ENCODE results near the gene C16orf74. TPM values are rescaled to one million over a fixed set of nuclear protein-coding genes. Genes with fewer than 3 reads are reported as not detected.

C16orf74 gene
- polyA plus RNA-seq, 3 donors: 0.54 to 5.1 (median 4.2) TPM

GRCh38 chr16:85668676-85669424 lies 82.0 kb downstream of the C16orf74 start:
- WGBS, 3 donors: 77 to 96% (median 91%) methylated on average over 10 of the region's 10 CpGs
- H3K27ac ChIP-seq (ENCODE audit: low read depth, low read length): no peak overlapping the region

DNA sequence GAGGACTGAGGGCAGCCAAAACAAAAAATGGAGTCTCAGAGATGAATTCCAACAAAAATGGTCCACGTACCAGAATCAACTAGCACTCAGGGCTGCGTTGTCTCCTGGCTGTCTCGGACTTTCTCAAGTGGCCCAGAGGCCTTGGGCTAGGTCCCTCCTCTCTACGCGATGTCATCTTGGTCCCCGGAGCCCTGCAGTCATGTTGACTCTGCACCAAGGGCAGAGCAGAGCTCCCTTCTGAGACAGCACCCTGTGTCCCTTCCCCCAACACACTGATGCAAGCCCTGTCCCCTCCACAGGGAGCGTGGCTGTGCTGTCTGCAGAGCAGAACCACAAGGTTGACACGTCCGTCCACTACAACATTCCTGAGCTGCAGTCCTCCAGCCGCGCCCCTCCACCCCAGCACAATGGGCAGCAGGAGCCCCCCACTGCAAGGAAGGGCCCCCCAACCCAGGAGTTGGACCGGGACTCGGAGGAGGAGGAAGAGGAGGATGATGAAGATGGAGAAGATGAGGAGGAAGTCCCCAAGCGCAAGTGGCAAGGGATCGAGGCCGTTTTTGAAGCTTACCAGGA lies 83.0 kb downstream of the C16orf74 start:
- no peak overlapping the region for H3K27ac ChIP-seq (ENCODE audit: low read depth, low read length)
- WGBS, 3 donors: 88 to 90% (median 89%) methylated on average over 15 to 16 of the region's 16 CpGs

- H3K27ac ChIP-seq (ENCODE audit: low read depth, low read length): no peak overlapping the region
- 91 to 95% (median 95%) methylated on average over 9 of the region's 9 CpGs for WGBS, 3 donors
Observed at GRCh38 chr16:85667261-85667660, 83.6 kb downstream of the C16orf74 start.

- 84 to 92% (median 90%) methylated on average over 13 of the region's 13 CpGs for WGBS, 3 donors
- H3K27ac ChIP-seq (ENCODE audit: low read depth, low read length): no peak overlapping the region
Observed at GRCh38 chr16:85665929-85666328, 85.0 kb downstream of the C16orf74 start.

- WGBS, 3 donors: 92 to 96% (median 93%) methylated on average over 12 of the region's 12 CpGs
Observed at GRCh38 chr16:85665373-85665740, 85.5 kb downstream of the C16orf74 start.

DNA sequence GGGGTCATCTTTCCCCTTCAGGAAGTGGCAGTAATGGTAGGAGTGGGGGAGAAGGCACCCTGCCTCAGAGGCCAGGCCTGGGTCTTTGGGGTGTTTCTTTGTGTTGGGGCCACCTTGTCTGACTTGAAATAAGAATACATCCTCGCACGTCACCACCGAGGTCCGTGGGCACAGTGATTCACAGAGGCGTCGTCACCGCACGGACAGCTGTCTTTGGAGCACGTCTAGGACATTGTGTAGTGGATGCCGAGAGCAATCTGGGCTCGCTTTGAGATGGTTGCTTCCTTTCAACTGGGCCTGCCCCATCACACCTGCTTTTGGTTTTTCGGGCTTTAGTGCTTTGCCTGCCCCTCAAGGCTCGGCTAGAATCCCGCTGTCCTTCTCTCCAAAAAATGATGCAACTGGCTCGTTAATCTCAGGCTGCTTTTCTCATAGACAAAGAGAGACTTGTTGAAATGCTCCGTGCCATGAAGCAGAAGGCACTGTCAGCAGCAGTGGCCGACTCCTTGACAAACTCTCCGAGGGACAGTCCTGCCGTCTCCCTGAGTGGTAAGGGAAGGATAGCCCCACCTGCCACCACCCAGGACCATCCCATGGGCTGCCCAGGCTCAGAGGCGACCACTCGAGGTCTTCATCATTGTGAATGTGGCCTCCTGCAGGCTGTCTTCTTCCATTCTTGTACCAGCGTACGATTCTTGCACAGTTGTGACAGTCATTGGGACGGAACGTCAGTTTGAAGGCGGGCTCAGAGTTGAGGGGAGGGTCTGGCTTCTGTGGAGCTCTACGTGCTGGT lies 86.1 kb downstream of the C16orf74 start:
- WGBS, 3 donors: 93 to 95% (median 94%) methylated on average over 27 of the region's 27 CpGs
- no peak overlapping the region for H3K27ac ChIP-seq (ENCODE audit: low read depth, low read length)

More at GRCh38 chr16:85665373-85665740, 85.5 kb downstream of the C16orf74 start:
- no peak overlapping the region for H3K27ac ChIP-seq (ENCODE audit: low read depth, low read length)

- WGBS, 3 donors: 45 to 66% (median 57%) methylated on average over 12 of the region's 12 CpGs
- H3K27ac ChIP-seq (ENCODE audit: low read depth, low read length): no peak overlapping the region
Observed at GRCh38 chr16:85663891-85664321, 87.0 kb downstream of the C16orf74 start.

DNA sequence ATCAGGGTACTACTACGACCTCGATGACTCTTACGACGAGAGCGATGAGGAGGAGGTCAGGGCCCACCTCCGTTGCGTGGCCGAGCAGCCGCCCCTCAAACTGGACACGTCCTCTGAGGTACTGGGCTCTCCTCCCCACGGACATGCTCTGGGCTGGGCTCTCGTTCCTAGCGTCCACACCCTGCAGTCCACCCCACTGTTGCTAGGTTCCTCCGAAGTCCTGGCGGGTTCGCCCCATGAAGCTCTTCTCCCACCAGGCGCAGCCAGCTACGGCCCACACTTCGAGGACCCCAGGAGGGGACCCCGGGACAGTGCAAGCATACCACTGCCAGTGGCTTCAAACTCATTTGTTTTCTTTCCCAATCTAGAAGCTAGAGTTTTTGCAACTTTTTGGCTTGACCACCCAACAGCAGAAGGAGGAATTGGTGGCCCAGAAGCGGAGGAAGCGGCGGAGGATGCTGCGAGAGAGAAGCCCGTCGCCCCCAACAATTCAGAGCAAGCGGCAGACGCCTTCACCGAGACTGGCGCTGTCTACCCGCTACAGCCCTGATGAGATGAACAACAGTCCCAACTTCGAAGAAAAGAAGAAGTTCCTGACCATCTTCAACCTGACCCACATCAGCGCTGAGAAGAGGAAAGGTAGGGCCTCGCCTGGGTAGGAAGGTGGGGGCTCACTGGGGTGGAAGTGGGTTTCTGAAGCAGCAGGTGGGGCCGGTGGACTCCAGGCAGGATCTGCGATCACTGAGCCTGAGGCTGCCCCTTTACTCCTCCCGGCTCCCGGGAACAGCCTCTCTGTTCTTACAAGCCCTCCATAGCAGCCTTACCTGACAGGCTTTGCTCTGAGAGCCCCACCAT lies 87.7 kb downstream of the C16orf74 start:
- H3K27ac ChIP-seq (ENCODE audit: low read depth, low read length): no peak overlapping the region
- WGBS, 3 donors: 93 to 94% (median 93%) methylated on average over 37 to 38 of the region's 38 CpGs

GRCh38 chr16:85662482-85662812 lies 88.4 kb downstream of the C16orf74 start:
- no peak overlapping the region for H3K27ac ChIP-seq (ENCODE audit: low read depth, low read length)
- 78 to 84% (median 81%) methylated on average over 3 of the region's 3 CpGs for WGBS, 3 donors

GRCh38 chr16:85661740-85662481 lies 89.0 kb downstream of the C16orf74 start:
- WGBS, 3 donors: 92 to 94% (median 93%) methylated on average over 25 to 26 of the region's 26 CpGs
- no peak overlapping the region for H3K27ac ChIP-seq (ENCODE audit: low read depth, low read length)

- 91 to 93% (median 91%) methylated on average over 33 to 42 of the region's 42 CpGs for WGBS, 3 donors
- H3K27ac ChIP-seq (ENCODE audit: low read depth, low read length): no peak overlapping the region
Observed at GRCh38 chr16:85660843-85661739, 89.8 kb downstream of the C16orf74 start.

- 75 to 77% (median 75%) methylated on average over 12 of the region's 12 CpGs for WGBS, 3 donors
- no peak overlapping the region for H3K27ac ChIP-seq (ENCODE audit: low read depth, low read length)
Observed at GRCh38 chr16:85659805-85660511, 90.9 kb downstream of the C16orf74 start.

GRCh38 chr16:85659336-85659735 lies 91.6 kb downstream of the C16orf74 start:
- H3K27ac ChIP-seq (ENCODE audit: low read depth, low read length): no peak overlapping the region
- 90 to 93% (median 90%) methylated on average over 8 of the region's 8 CpGs for WGBS, 3 donors

GRCh38 chr16:85658504-85659326 lies 92.2 kb downstream of the C16orf74 start:
- 83 to 85% (median 85%) methylated on average over 18 of the region's 18 CpGs for WGBS, 3 donors
- H3K27ac ChIP-seq (ENCODE audit: low read depth, low read length): no peak overlapping the region

- no peak overlapping the region for H3K27ac ChIP-seq (ENCODE audit: low read depth, low read length)
- WGBS, 3 donors: 85 to 93% (median 90%) methylated on average over 3 of the region's 3 CpGs
Observed at GRCh38 chr16:85657996-85658395, 92.9 kb downstream of the C16orf74 start.

Measured in adipose tissue (tissue), 3 donors.